Measurements from ENCODE around the gene LRRC49.

The LRRC49 gene

DNA sequence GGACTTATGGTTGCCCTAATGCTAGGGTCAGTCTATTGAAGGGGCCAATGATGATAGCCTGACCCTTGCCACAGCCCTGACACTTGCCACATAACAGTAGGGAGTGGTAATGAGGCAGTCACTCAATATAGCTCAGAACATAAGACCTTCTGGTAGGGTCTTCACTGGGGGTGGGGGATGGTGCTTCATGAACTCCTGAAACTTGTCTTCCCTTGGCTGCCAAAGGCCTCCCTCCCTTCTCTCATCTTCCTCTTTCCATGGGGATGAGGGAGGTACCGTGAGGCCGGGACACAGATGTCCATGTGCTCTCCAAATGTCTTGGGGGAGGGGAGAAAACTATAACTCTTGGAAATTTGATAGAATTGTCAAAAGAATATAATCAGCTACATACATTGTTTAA lies 201.5 kb downstream of the LRRC49 start:
- DNase-seq: no peak

DNA sequence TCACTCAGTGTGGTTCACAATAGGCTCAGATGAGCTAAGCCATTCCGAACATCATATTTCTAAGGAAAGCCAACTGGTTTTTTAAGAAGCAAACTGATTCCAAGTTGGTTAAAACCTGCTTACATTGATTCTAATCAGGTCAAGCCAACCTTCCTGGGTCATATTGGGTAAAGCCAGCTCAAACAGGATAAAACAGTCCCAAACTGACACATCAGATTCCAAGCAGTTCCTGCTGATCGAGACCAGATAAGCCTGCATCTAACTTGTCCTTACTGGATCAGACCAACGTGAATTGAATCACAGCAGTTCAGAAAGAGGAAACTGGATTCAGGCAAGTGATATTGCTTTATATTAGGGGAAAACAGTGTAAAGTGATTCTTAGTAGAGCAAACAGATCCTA lies 204.1 kb downstream of the LRRC49 start:
- no peak for DNase-seq

DNA sequence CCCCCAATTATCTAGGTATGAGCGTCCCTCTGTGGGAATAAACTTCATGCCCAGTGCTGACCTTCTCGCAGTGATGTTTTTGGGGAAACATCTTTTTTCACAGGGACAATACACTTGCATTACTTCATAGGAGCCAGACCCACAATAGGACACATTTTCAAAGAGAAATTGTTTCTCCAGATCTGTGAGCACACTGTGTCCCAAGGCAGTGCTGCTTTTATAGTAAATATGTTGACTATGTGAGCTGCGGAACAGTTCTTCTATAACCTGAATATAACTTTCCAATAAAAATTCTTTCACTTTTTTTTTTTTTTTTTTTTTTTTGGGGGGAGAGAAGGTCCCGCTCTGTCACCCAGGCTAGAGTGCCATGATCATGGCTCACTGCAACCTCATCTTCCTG lies 205.3 kb downstream of the LRRC49 start:
- no peak for DNase-seq

GRCh38 chr15:71098920-71099319 lies 206.3 kb downstream of the LRRC49 start:
- no peak for DNase-seq

Data from activated naive CD4-positive, alpha-beta T cell treated with anti-CD3 and anti-CD28 coated beads, Interleukin-2, amount 50 U/mL, for 16 hours (primary cell).